Measurements from ENCODE around the gene DUSP28.

The DUSP28 gene

DNA sequence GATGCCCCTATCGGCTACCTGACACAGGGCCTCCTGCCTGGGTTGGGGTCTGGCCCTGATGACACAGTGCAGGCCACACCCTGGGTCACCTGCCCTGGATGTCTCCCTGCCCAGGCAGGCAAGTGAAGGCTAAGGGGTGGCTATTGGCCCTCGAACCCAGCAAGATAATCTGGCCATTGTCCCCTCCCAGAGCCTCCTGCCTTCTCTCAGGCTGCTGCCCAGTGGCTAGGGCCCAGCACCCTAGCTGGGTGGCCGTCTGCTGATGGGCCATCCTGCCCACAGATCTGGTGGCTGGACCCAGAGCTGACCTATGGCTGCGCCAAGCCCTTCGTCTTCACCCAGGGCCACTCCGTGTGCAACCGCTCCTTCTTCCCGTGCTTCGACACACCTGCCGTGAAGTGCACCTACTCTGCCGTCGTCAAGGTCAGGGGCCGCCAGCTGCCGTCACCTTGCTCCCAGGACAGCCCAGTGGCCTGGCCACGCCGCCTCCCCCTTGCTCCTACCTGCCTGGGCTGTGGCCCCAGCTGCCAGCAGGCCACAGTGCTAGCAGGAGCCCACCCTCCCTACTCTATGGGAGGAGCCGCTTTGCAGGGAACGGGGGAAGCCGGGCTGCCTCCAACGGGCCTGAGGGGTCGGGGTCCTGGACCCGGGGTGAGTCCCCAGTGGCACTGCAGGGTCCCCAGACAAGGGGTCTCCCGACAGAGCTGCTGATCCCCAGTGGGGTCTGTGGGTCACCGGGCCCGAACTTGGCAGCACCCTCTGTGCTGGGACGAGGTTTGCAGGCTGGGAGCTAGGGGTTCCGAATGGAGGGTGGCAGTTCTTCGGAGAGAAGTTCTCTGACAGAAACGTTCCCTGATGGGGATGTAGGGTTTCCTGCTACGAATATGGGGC lies 12.2 kb downstream of the DUSP28 start:
- DNase-seq (ENCODE audit: low spot score): no peak

DNA sequence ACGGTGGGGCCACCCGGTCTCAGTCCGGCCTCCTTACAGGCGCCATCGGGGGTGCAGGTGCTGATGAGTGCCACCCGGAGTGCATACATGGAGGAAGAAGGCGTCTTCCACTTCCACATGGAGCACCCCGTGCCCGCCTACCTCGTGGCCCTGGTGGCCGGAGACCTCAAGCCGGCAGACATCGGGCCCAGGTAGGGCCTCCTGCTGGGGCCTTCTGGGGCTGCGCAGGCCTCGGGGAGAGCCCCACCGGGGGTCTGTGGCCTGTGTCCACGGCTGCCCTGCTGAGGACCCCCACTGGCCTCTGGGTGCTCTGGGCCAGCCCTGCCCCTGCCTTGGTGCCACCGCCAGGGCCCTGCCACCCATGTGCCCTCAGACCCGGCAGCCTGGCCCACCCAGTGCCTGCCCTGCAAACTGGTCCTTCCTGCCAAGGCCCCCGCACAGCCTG lies 12.9 kb downstream of the DUSP28 start:
- no peak for DNase-seq (ENCODE audit: low spot score)

DNA sequence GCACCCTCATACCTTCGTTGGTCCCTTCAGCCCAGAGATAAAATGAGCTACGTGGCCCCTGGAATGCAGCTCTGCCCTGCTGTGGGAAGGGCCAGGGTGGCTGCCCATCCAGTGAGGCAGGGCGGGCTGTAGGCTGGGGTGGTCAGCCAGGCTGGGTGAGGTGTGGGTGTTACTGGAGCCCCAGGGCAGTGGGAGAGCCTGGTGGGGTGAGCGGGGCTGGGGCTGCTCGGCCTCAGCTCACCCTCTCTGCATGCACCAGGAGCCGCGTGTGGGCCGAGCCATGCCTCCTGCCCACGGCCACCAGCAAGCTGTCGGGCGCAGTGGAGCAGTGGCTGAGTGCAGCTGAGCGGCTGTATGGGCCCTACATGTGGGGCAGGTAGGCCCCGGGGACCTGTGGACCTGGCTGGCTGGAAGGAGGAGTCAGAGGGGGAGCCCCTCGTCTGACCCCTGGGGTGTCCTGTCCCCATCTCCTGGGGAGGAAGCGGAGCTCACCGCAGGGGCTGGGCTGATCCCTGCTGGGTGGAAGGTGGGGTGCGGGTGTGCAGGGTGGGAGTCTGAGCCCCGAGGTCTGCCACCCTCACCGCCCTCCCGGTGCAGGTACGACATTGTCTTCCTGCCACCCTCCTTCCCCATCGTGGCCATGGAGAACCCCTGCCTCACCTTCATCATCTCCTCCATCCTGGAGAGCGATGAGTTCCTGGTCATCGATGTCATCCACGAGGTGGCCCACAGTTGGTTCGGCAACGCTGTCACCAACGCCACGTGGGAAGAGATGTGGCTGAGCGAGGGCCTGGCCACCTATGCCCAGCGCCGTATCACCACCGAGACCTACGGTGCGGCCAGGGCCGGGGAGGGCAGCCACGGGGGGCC lies 13.6 kb downstream of the DUSP28 start:
- no peak for DNase-seq (ENCODE audit: low spot score)

DNA sequence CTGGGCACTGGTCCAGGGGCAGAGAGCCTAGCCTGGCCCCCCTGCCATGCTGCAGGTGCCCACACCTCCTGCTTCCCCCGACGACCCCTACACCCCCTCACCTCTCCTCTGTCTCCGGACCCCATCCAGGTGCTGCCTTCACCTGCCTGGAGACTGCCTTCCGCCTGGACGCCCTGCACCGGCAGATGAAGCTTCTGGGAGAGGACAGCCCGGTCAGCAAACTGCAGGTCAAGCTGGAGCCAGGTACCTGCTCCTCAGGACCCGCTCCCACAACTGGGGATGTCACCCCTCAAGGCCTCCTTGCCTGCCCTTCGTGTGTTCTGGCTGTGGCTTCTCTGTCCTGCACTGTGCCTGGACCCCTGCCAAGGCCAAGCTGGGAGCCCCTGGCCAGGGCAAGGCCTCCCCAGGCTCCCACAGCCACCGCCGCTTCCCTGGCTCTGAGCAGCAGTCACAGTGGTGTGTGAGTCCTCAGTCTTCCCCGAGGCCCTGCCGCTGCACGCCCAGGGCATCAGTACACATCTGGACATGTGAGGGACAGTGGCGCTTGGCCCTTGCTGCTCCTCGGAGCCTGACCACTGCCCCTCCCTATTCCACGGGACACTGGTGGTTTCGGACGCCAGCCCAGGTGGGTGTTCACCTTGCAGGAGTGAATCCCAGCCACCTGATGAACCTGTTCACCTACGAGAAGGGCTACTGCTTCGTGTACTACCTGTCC lies 14.4 kb downstream of the DUSP28 start:
- no peak for DNase-seq (ENCODE audit: low spot score)

DNA sequence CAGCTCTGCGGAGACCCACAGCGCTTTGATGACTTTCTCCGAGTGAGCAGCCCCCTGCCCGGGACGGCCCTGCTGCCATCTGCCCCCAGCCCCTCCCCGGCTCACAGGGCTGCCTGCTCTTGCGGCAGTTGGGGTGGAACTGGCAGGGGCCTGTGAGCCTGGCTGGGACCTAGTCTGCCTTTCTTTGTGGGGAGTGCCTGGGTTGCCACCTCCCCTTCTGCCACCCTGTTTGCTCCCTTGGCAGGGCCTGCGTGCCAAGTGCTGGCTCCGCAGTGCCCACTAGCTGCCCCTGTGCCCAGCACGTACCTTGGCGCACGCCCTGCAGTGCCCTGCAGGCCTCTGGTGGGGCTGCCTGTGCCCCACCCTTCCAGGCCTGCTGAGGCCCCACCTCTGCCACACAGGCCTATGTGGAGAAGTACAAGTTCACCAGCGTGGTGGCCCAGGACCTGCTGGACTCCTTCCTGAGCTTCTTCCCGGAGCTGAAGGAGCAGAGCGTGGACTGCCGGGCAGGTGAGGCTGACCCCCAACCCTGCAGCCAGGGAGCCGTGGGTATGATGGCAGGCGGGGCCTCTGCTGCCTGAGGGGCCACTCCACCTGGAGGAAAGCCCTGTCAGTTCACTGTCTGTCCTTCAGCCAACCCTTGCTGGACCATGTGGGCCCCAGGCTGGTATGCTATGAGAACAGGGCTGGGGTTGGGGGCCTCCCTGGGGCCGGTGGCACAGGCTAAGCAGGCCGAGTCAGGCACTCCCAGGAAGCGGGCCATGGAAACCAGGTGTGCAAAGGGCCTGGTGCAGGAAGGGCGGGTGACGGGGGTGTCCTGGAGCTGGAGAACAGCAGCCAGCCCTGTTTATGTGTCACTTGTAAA lies 15.2 kb downstream of the DUSP28 start:
- DNase-seq (ENCODE audit: low spot score): no peak

DNA sequence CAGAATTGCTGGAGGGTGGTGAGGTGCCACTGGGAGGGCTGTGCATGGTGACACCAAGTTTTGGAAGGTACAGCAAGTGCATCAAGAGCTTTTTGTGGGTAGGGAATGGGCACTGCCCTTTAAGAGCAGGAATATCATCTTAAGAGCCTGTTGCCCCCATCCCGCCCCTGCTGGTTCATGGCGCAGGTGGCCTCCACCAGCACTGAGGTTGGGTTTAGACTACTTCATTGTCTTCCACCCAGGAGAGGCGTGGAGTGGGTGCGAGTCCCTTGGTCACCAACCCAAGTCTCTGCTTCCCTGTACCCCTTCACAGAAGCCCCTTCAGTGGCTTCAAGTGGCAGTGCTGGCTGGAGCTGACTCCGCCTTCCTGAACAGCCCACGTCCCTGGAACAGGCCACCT lies 15.9 kb downstream of the DUSP28 start:
- DNase-seq (ENCODE audit: low spot score): no peak

DNA sequence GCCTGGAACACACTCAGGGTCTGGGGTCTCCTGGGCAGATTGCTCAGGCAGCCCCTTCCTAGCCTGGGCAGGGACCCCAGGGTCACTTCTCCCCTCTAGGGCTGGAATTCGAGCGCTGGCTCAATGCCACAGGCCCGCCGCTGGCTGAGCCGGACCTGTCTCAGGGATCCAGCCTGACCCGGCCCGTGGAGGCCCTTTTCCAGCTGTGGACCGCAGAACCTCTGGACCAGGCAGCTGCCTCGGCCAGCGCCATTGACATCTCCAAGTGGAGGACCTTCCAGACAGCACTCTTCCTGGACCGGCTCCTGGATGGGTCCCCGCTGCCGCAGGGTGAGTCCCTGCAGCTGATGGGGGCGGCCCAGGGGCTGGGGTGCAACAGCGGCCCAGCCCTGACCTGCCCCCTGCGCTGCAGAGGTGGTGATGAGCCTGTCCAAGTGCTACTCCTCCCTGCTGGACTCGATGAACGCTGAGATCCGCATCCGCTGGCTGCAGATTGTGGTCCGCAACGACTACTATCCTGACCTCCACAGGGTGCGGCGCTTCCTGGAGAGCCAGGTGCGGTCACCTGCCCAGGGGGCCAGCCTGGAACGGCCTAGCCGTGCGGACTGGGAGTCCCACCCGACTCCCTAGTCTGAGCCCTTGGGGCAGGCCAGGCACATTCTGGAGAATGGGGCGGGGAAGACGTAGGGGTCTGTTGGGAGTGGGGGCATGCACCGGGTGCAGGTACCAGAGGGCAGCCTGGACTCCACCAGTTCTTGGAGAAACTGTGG lies 16.5 kb downstream of the DUSP28 start:
- no peak for DNase-seq (ENCODE audit: low spot score)

DNA sequence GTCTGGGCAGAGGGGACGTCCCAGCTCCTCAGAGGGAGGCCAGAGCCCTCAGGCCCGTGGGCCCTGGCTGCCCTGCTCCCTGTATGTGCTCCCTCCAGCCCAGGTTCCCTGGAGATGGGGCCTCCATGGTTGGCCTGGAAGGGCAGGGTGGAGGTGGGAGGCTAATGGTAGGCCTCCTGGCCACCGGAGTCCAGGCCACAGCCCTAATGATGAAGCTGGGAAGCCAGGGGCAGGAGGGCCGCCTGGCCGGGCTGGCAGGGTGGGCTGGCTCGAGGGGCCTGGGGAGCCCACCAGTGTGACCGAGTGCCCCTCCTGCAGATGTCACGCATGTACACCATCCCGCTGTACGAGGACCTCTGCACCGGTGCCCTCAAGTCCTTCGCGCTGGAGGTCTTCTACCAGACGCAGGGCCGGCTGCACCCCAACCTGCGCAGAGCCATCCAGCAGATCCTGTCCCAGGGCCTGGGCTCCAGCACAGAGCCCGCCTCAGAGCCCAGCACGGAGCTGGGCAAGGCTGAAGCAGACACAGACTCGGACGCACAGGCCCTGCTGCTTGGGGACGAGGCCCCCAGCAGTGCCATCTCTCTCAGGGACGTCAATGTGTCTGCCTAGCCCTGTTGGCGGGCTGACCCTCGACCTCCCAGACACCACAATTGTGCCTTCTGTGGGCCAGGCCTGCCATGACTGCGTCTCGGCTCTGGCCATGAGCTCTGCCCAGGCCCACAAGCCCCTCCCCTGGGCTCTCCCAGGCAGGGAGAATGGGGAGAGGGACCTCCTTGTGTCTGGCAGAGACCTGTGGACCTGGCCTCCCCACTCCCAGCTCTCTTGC lies 17.3 kb downstream of the DUSP28 start:
- no peak for DNase-seq (ENCODE audit: low spot score)

DNA sequence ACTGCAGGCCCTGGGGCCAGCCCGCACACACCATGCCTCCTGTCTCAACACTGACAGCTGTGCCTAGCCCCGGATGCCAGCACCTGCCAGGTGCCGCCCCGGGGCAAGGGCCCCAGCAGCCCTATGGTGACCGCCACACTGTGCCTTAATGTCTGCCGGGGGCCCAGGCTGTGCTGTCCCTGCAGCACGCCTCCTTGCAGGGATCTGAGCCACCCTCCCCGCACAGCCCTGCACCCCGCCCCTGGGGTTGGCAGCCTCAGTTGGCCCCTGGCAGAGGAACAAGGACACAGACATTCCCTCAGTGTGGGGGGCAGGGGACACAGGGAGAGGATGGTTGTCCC lies 17.9 kb downstream of the DUSP28 start:
- DNase-seq (ENCODE audit: low spot score): no peak

DNA sequence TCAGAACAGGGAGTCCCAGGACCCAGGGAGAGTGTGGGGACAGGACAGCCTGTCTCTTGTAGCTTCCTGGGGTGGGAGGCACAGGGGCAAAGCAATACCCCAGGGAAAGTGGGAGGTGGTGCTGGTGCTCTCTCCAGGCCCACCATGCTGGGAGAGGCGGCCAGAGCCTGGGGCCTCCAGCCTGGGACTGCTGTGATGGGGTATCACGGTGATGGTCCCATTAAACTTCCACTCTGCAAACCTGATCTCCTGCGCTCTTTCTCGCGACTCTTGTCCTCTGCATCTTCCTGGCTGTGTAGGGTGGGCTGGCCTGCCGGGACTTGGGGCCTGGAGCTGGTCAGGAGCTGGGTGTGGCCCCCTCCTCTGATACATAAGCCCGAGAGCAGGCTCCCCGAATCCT lies 18.3 kb downstream of the DUSP28 start:
- DNase-seq (ENCODE audit: low spot score): no peak

DNA sequence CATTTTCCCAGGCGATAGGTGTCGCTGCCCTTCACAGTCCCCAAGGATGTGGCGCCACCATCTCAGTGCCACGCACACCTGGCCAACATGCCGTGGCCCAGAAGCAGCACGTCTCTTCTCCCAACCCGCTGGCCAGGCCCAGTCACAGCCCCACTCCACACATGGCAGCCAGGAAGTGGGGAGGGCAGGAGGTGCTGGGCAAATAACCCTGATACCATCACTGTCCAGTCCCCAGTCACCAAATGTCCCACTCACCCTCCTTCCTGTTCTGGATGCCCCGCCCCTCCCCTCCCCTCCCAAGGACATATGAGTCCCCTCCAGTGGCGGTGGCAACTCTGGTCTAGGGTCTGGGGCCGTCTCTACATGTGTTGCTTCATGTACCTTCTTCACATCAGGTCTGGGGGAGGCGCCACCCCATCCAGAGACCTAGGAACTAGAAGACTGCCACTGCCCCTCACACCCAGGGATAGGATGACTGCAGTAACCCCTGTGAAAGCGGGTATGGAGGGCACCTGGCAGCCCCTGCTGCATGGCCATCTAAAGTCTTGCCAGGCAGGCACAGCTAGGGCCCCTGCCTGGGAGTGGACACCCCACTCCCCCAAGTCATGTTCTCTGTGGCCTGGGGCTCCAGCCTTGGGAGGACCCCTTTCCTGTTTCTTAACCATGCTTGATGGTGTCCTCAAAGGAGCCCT lies 19.1 kb downstream of the DUSP28 start:
- no peak for DNase-seq (ENCODE audit: low spot score)

DNA sequence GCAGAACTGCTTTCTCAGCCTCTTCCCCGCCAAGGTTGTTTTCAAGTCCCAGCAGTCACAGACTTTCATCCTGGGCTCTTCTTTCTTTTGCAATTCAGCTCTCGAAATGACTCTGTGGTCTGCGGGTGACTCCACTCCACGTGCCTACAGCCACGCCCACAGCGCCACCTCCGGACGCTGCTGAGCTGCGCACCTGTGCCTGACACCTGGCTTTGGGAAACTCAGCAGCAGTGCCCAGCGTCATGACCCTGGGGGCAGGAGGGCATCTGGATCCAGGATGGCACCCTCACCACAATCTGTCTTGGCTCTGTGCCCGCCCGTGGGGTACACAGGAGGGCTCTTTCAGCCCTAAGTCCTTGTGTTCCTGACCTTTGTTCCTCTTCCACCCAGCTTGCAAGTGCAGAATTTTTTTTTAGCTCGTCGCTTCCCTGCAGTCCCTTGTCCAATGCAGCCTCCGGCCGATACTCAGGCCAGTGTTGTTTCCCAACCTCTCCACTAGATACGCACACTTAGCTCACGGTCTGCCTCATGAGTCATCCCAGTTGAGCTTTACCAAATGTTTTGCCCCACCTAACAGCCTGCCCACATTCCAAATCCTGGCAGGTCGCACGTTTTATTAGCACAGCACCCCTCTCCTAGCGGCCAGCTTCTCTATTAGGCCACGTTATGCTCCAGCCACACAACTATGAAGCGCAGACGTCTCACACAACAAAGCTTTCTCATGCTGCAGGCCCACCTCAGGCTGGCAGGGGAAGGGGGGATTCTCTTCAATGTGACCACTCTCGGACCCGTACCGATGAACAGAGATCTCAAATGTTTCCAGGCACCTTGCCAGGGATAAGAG lies 19.8 kb downstream of the DUSP28 start:
- peak; percentile 76 for DNase-seq (ENCODE audit: low spot score)

DNA sequence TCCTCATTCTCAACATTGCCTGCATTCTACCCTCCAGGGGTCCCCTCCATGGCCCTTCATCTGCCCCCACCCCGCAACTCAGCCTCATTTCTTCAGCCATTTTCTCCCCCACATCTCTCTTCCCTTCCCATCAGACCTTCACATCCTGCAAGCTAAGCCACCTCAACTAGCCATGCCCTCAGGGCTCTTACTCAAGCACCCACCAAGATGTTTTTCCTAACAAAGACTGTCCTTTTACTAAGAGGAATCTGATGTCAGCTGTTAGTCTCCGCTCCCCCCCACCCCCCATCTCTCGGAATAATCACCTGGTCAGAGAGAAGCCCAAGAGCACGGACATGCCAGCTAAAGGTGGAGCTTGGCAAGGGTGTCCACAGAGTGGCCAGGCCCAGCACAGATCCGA lies 21.7 kb downstream of the DUSP28 start:
- DNase-seq (ENCODE audit: low spot score): no peak

DNA sequence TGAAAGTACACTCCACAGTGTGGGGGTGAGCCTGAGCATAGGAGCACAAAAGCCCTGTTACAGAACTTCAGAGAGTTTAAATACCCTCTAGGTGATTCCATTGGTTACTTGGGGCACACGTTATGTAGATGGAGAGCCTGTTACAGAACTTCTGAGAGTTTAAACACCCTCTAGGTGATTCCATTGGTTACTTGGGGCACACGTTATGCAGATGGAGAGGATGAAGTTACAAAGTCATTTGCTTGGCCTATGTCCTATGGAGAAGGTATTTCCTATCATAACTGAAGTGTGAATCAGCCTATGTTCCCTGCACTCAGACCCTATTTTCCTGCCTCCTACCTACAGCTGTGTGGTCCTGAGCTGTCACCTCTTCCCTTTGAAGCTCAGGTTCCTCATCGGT lies 22.6 kb downstream of the DUSP28 start:
- no peak for DNase-seq (ENCODE audit: low spot score)

DNA sequence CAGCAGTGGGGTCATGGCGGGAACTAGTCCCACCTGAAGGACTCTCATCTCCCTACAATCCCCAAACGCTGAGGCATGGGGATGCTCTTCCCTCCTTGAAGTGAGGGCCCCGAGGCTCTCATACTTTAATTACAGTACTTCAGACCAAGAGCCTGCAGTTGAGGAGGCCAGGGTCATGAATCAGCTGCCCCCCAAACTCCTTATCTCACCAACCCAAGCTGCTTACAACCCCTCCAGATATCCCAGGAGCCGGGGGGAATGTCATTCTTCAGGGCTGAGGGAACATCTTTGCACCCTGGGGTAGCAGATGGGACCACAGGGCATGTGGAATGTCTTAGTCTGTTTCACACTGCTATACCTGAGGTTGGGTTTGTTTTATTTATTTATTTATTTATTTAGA lies 23.6 kb downstream of the DUSP28 start:
- no peak for DNase-seq (ENCODE audit: low spot score)

DNA sequence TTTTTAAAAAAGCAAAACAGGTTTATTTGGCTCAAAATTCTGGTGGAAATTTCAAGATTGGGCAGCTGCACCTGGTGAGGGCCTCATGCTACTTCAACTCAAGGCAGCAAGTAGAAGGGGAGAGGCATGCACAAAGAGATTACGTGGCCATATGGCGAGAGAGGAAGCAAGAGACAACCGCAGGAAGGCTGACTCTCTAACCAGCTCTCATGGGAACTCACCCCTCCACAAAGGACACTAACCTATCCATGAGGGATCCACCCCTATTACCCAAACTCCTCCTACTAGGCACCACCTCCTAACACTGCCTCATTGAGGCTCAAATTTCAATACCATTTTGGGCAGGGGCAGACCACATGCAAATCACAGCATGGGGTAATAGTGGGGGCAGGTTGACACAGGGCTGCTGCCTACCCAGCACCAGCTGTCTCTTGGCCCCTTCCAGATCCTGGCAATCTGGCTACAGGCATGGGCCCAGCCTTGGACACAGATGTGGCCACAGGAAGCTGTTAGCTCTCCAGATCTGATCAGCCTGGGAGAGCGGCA lies 24.4 kb downstream of the DUSP28 start:
- DNase-seq (ENCODE audit: low spot score): no peak

DNA sequence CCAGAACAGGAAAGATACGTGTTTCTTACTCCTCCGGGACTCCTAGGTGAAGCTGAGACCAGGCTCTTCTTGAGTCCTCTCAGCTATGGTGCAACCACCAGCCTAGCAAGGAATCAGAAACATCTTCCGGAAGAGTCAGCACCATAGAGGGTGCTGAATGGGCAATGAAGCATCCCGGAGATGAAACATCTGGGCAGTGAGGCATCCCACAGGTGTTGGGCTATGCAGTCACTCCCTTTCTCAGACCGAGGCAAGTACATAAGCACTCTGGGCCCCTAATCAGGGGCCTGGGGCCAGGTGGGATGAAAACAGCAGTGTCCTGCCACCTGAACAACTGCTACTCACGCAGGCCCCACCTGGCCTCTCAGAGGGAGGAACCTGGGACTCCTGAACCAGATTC lies 24.9 kb downstream of the DUSP28 start:
- no peak for DNase-seq (ENCODE audit: low spot score)

DNA sequence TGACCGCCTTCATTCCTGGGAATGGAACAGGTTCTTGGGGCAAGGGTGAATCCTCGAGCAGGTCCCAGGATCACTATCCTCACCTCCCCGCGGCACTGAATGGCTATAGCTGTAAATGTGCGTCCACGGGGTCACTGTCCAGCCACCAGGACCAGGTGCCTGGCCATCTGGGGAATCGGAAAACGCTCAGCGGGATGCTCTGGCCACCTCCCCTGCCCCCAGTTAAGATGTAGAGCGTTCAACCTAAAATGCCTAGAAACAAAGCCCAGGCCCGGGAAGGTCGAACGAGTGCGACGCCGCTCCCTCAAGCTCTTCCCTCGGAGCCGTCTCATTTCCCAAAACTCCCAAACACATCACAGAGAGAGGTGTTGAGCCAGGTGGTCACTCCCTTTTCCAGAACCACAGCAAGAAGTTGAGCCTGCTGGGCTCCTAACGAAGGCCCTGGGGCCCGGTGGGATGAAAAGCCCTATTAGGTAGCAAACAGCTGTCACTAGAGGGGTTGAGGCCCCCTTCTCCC lies 25.6 kb downstream of the DUSP28 start:
- DNase-seq (ENCODE audit: low spot score): no peak

Measured in AG08396 (cell line).